HepG2 (cell line): ENCODE measurements around the gene KCNJ6. TPM values are rescaled to one million over a fixed set of nuclear protein-coding genes. Genes with fewer than 3 reads are reported as not detected.

Source experiments
- MAZ ChIP-seq, 2 experiments: sonication (generic) in 1 of 2; formaldehyde crosslinking in 1 of 2; IDR thresholded peaks; 2 replicates each; pipeline versions ENCODE4 v1.5.0 to v1.6.1; 2012 to 2020; ENCODE audit warnings: low read depth in 2 of 2, mild to moderate bottlenecking in 2 of 2, borderline replicate concordance in 1 of 2, improper control_type of control experiment in 1 of 2, low read length in 1 of 2, missing genetic modification reagents in 1 of 2, moderate library complexity in 1 of 2
- ZNF263 ChIP-seq: sonication (generic); formaldehyde crosslinking; IDR thresholded peaks from 2 replicates; pipeline ENCODE4 v1.4.0; 2020; ENCODE audit warnings: missing genetic modification reagents
- ZNF468 ChIP-seq: sonication (generic); formaldehyde crosslinking; IDR thresholded peaks from 2 replicates; pipeline ENCODE4 v1.8.0; 2022; ENCODE audit warnings: mild to moderate bottlenecking, moderate library complexity, missing genetic modification reagents
- polyA plus RNA-seq, 8 experiments: library from polyadenylated mRNA; depleted of rRNA in 3 of 8; stranded (reverse) in 7 of 8; unstranded in 1 of 8; fragments of >200 nt; fragmentation: Illumina TruSeq in 4 of 8; extraction: Trizol in 4 of 8; gene quantifications; 2 replicates each; pipeline versions ENCODE4 v1.2.1 to v1.2.3, GENCODE V29; 2011 to 2016; ENCODE audit warnings: low read depth in 4 of 8, missing spikeins in 1 of 8, mixed read lengths in 1 of 8; ENCODE audit not compliant: insufficient read depth in 1 of 8
- total RNA-seq, 5 experiments: library from RNA; depleted of rRNA; stranded (reverse); fragments of >200 nt; fragmentation: Illumina TruSeq; extraction: Trizol; gene quantifications; 2 replicates each; pipeline ENCODE4 v1.2.3, GENCODE V29; 2016; ENCODE audit warnings: low read depth in 1 of 5
- TF ChIP-seq, protein P1 (sequence below): sonication (generic); formaldehyde crosslinking; IDR thresholded peaks from one replicate; pipeline ENCODE4 v1.5.1; 2020; ENCODE audit warnings: mild to moderate bottlenecking, missing genetic modification reagents; ENCODE audit errors: not compliant biosample characterization

KCNJ6 gene
- total and polyA plus RNA-seq, 2 of the 13 experiments (the other 11 are each of a cell fraction or from before 2014, with no cell fraction given): not detected

DNA sequence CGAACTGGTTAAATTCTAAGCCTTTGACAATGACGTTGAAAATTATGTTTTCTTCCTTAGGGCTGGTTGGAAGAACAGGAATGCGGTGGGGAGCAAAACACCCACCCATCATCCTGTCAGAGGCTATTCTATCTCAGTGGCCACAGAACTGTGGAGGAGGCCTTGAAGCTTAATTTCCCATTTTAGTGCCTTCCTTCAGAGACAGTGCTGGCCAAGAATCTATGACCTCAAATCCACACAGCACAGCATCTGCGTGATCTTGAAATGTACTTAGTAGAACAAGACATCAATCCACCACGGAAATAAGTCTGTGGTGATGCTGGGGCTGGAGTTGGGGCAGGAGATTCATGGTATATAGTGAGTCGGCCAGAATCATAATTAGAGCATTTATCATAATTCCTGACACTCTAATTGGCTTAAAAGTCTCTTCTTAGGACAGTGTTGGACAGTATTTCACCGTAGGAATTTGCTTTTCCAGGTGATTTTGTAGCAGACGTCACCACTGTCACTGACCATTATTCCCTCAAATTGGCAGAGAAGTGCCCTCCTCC, 113.1 kb downstream of the KCNJ6 start (continued):
- TF ChIP-seq, protein P1, sequence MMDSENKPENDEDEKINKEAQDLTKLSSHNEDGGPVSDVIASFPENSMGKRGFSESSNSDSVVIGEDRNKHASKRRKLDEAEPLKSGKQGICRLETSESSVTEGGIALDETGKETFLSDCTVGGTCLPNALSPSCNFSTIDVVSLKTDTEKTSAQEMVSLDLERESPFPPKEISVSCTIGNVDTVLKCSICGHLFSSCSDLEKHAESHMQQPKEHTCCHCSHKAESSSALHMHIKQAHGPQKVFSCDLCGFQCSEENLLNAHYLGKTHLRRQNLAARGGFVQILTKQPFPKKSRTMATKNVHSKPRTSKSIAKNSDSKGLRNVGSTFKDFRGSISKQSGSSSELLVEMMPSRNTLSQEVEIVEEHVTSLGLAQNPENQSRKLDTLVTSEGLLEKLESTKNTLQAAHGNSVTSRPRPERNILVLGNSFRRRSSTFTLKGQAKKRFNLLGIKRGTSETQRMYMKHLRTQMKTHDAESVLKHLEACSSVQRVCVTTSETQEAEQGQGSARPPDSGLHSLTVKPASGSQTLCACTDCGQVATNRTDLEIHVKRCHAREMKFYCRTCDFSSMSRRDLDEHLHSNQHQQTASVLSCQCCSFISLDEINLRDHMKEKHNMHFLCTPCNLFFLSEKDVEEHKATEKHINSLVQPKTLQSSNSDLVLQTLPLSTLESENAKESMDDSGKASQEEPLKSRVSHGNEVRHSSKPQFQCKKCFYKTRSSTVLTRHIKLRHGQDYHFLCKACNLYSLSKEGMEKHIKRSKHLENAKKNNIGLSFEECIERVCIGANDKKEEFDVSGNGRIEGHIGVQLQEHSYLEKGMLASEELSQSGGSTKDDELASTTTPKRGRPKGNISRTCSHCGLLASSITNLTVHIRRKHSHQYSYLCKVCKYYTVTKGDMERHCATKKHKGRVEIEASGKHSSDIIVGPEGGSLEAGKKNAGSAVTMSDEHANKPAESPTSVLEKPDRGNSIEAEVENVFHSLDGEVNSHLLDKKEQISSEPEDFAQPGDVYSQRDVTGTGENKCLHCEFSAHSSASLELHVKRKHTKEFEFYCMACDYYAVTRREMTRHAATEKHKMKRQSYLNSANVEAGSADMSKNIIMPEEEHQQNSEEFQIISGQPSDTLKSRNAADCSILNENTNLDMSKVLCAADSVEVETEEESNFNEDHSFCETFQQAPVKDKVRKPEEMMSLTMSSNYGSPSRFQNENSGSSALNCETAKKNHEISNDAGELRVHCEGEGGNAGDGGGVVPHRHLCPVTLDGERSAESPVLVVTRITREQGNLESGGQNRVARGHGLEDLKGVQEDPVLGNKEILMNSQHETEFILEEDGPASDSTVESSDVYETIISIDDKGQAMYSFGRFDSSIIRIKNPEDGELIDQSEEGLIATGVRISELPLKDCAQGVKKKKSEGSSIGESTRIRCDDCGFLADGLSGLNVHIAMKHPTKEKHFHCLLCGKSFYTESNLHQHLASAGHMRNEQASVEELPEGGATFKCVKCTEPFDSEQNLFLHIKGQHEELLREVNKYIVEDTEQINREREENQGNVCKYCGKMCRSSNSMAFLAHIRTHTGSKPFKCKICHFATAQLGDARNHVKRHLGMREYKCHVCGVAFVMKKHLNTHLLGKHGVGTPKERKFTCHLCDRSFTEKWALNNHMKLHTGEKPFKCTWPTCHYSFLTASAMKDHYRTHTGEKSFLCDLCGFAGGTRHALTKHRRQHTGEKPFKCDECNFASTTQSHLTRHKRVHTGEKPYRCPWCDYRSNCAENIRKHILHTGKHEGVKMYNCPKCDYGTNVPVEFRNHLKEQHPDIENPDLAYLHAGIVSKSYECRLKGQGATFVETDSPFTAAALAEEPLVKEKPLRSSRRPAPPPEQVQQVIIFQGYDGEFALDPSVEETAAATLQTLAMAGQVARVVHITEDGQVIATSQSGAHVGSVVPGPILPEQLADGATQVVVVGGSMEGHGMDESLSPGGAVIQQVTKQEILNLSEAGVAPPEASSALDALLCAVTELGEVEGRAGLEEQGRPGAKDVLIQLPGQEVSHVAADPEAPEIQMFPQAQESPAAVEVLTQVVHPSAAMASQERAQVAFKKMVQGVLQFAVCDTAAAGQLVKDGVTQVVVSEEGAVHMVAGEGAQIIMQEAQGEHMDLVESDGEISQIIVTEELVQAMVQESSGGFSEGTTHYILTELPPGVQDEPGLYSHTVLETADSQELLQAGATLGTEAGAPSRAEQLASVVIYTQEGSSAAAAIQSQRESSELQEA (CRISPR knock-in tag): no peak
- TF ChIP-seq ZNF263 (CRISPR knock-in tag) (no peak), MAZ (IDR thresholded peaks at IDR 0.05; ENCODE audit: borderline replicate concordance, low read depth, low read length) (no peak), MAZ (CRISPR knock-in tag; IDR thresholded peaks at IDR 0.05; ENCODE audit: low read depth) (no peak), ZNF468 (CRISPR knock-in tag) (no peak)
